Stimulated activated CD8-positive, alpha-beta memory T cell treated with anti-CD3 and anti-CD28 coated beads, Interleukin-2, amount 100 ng/mL, for 48 hours (primary cell): ENCODE data around the gene GAA.

Experiments used
- DNase-seq, 2 donors: peaks; one replicate each; pipeline ENCODE4 v3.0.0-alpha.2; 2020; ENCODE audit warnings: low read depth in 2 of 2

GAA gene

GRCh38 chr17:80116921-80117380 lies 15.6 kb downstream of the GAA start:
- no peak for DNase-seq

- DNase-seq = no peak
Observed at GRCh38 chr17:80117491-80118401, 16.4 kb downstream of the GAA start.

GRCh38 chr17:80118601-80119270 lies 17.4 kb downstream of the GAA start:
- no peak for DNase-seq

- no peak for DNase-seq
Observed at GRCh38 chr17:80119271-80119791, 17.9 kb downstream of the GAA start.

- DNase-seq = no peak
Observed at GRCh38 chr17:80119839-80120238, 18.5 kb downstream of the GAA start.

GRCh38 chr17:80122026-80122575 lies 20.7 kb downstream of the GAA start:
- no peak for DNase-seq

- no peak for DNase-seq
Observed at GRCh38 chr17:80122926-80123505, 21.6 kb downstream of the GAA start.

- DNase-seq = no peak
Observed at GRCh38 chr17:80123791-80124190, 22.4 kb downstream of the GAA start.

- DNase-seq = no peak
Observed at GRCh38 chr17:80124351-80124981, 23.1 kb downstream of the GAA start.

- no peak for DNase-seq
Observed at GRCh38 chr17:80125656-80126448, 24.5 kb downstream of the GAA start.

GRCh38 chr17:80126449-80126715 lies 25.0 kb downstream of the GAA start:
- DNase-seq = no peak

GRCh38 chr17:80129006-80129565 lies 27.7 kb downstream of the GAA start:
- DNase-seq = no peak

- no peak for DNase-seq
Observed at GRCh38 chr17:80130992-80131391, 29.6 kb downstream of the GAA start.

GRCh38 chr17:80132906-80133625 lies 31.7 kb downstream of the GAA start:
- no peak for DNase-seq

- no peak for DNase-seq
Observed at GRCh38 chr17:80133626-80133970, 32.2 kb downstream of the GAA start.

GRCh38 chr17:80137131-80137530 lies 35.8 kb downstream of the GAA start:
- DNase-seq = no peak

- no peak for DNase-seq
Observed at GRCh38 chr17:80138856-80139426, 37.6 kb downstream of the GAA start.

GRCh38 chr17:80141463-80142165 lies 40.2 kb downstream of the GAA start:
- no peak for DNase-seq

GRCh38 chr17:80142929-80143328 lies 41.5 kb downstream of the GAA start:
- no peak for DNase-seq
